ENCODE data around the gene MTCH1.

MTCH1 gene

DNA sequence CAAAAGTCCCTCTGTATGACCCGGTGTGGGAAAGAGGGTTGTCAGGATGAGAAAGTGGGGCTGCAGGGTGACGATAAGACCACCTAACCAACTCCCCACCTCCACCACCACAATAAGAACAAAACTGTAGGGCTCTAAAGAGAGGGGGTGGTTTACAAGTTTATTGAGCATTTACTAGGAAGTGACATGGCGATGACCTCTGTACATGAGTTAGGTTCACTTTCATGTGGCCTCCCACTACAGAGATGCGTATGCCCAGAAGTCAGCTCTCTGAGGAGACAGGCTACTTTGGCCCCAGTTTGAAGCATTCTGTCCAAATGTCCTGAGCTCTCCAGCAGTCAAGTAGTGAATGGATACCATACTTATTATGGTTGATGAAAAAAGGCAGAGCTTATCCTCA lies 60.2 kb downstream of the MTCH1 start:
- TF ChIP-seq, protein P1, sequence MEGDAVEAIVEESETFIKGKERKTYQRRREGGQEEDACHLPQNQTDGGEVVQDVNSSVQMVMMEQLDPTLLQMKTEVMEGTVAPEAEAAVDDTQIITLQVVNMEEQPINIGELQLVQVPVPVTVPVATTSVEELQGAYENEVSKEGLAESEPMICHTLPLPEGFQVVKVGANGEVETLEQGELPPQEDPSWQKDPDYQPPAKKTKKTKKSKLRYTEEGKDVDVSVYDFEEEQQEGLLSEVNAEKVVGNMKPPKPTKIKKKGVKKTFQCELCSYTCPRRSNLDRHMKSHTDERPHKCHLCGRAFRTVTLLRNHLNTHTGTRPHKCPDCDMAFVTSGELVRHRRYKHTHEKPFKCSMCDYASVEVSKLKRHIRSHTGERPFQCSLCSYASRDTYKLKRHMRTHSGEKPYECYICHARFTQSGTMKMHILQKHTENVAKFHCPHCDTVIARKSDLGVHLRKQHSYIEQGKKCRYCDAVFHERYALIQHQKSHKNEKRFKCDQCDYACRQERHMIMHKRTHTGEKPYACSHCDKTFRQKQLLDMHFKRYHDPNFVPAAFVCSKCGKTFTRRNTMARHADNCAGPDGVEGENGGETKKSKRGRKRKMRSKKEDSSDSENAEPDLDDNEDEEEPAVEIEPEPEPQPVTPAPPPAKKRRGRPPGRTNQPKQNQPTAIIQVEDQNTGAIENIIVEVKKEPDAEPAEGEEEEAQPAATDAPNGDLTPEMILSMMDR (IDR thresholded peaks at IDR 0.05; ENCODE audit: insufficient read depth, low read length, missing control alignments): no peak
- no peak overlapping the region for H3K4me3 ChIP-seq (ENCODE audit: low read depth, low read length)
- CTCF ChIA-PET: no interaction called here
- no peak for DNase-seq (ENCODE audit: low read depth, low spot score)
- POLR2A ChIA-PET: no interaction called here

DNA sequence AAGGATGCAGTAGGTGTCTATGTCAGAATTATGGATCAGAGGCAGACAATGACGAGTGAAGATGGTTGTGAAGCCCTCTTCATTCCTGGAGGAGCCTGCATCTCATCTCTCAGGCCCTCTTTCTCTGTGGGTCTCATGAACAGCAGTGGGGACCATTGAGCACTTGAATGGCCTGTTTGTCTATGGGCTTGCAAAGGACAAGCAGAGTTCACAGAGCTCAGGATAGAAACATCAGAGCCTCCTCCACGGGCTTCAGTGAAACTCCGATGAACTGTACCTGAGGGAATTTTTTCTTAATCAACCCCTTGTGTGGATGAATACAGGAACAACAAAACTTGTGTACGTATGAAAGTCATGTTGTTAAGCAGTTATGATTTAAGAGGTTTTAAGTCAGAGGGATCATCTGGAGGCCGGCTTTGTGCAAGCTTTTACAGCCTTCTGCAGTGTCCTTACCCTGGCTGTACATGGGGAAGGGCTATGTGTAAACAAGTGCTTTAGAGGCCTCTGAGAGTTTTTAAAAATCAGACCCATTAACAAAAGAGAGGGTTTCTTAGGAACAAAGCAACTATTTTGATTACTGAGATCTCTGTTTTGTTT lies 61.1 kb downstream of the MTCH1 start:
- H3K4me3 ChIP-seq (ENCODE audit: low read depth, low read length): no peak overlapping the region
- ChIA-PET CTCF (interaction anchor here (1.2 kb wide), 1 partner anchor 73 kb away, joined by 4 read pairs; no protein-coding TSS in a partner anchor), POLR2A (no interaction called here)
- TF ChIP-seq, protein P1 (IDR thresholded peaks at IDR 0.05; ENCODE audit: insufficient read depth, low read length, missing control alignments): no peak
- no peak for DNase-seq (ENCODE audit: low read depth, low spot score)

DNA sequence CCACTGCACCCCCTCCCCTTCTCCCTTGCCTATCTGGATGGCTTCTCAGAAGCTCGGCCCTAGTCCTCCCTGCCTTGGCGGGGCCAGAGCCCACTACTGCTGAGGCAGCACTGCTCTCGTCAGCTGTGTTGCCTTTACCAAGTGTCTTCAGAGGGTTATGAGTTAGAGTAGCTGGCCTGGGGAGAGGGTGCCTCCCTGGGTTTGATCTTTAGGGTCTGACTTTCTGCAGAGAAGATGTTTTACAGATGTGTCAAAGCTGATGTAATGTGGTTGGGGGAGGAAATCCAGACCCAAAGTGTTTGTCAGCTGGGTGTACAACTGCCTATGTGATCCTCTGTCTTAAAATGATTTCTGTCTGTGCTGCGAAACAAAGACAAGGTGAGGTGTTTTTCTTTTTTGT lies 61.9 kb downstream of the MTCH1 start:
- ChIA-PET CTCF (interaction anchor here (0.9 to 1.2 kb wide), 2 partner anchors 38 to 72 kb away, joined by 4 read pairs; partner anchors contain the start of gene C6orf89), POLR2A (no interaction called here)
- TF ChIP-seq, protein P1 (IDR thresholded peaks at IDR 0.05; ENCODE audit: insufficient read depth, low read length, missing control alignments): no peak
- no peak overlapping the region for H3K4me3 ChIP-seq (ENCODE audit: low read depth, low read length)
- no peak for DNase-seq (ENCODE audit: low read depth, low spot score)

DNA sequence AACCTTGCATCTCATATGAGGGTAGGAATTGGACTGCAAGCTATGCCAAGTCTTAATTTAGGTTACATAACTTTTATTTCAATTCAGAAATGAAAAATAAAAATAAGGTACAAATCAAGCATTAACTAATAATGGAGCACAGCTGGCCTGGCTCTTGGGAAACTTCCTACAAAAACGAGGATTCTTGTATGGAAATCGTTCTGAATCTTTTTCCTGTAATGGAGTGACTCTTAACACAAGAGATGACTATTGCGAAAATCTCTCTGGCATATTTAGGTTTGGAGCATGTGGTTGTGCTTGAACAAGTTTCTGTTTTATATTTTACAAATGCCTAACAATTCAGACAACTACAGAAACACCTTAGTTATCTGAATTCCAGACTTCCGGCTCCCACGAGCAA lies 65.5 kb downstream of the MTCH1 start:
- ChIA-PET POLR2A (no interaction called here), CTCF (no interaction called here)
- H3K4me3 ChIP-seq (ENCODE audit: low read depth, low read length): no peak overlapping the region
- no peak for DNase-seq (ENCODE audit: low read depth, low spot score)
- TF ChIP-seq, protein P1 (IDR thresholded peaks at IDR 0.05; ENCODE audit: insufficient read depth, low read length, missing control alignments): no peak

DNA sequence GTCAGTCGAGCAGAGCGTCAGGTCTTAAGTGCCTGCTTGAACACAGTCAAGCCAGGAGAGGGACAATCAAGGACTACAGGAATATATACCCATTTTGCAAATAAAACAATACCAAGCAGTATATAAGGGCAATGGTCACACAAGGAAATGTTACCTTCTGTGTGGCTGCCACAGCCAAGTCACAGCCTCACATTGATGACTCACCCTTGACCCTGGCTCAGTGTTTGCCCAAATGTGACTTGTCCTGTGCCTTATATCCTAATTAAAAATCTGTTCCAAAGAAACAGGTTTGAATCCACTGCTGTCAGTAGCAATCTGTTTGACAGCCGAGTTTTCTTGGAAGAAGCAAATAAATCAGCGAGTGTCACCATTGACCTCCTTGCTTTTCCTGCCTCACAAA lies 65.9 kb downstream of the MTCH1 start:
- POLR2A ChIA-PET: no interaction called here
- TF ChIP-seq, protein P1 (IDR thresholded peaks at IDR 0.05; ENCODE audit: insufficient read depth, low read length, missing control alignments): no peak
- CTCF ChIA-PET: interaction anchor here (1.1 kb wide), 1 partner anchor 98 kb away, joined by 5 read pairs; no protein-coding TSS in a partner anchor
- DNase-seq (ENCODE audit: low read depth, low spot score): no peak
- H3K4me3 ChIP-seq (ENCODE audit: low read depth, low read length): no peak overlapping the region

Measured in AG04449 (cell line).